ENCODE measurements around the gene SLC4A1AP. TPM values are rescaled to one million over a fixed set of nuclear protein-coding genes. Genes with fewer than 3 reads are reported as not detected.

Gene SLC4A1AP
- total and polyA plus RNA-seq, 2 of the 13 experiments (the other 11 are each of a cell fraction or from before 2014, with no cell fraction given), result 15.3 to 44.6 TPM

DNA sequence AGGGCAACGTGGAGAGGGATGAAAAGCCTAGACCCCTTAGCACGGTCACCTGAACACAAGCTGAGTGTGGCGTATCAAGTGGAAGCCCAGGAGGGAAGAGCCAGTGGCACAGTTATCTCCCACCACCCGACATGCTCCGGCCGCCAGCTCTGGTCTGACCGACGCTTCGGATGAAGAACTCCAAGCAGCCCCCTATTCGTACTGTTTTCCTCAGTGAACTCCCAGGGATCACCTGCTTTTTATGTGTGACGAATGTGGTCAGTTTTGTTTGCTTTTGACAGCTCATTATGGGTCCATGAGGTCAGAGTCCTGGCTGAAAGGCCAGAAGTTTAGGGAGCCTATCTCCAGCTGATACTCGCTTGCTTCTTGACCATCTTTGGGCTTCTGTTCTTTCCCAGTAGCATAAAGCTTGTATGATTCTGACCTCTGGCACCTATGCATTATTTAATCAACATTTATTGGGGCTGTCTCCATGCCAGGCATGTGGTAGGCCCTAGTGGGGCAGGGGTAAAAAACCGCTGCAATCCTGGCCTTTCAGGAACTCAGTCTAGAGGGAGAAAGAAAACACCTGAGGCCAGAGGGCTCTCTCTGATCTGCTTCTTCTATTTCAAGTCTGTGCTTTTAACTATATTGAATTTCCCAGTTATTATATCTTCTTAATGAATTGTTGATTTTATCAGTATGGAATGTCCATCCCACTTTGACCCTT, 74.8 kb downstream of the SLC4A1AP start:
- H2AFZ ChIP-seq (ENCODE audit: low read length), result peak overlapping the region; percentile 17
- no peaks in the 10 kb centered on the region for H3K27me3 ChIP-seq (ENCODE audit: control insufficient read depth in 1 of 2, insufficient read depth in 2 of 2, low read length in 2 of 2)
- POLR2A ChIA-PET, result interaction anchor here (0.9 to 4.7 kb wide), 12 partner anchors 8 to 658 kb away, joined by 3 to 150 read pairs (median 4); partner anchors contain the start of genes MRPL33, SLC4A1AP and SUPT7L
- no peaks in the 10 kb centered on the region for H3K9me3 ChIP-seq (ENCODE audit: low read length)
- DNase-seq (ENCODE audit: low spot score) (peak; percentile 86), ATAC-seq (peak; percentile 76), FAIRE-seq (peak; percentile 96)
- H3K36me3 ChIP-seq (replicated peaks in 1 of 2; ENCODE audit: control insufficient read depth in 1 of 2, insufficient read depth in 2 of 2, low read length in 2 of 2), result no peaks in the 10 kb centered on the region
- peak overlapping the region; percentile 80 for H3K9ac ChIP-seq (ENCODE audit: insufficient read depth, low read depth, low read length)
- WGBS (ENCODE audit: low lambda C conversion rate), result 1% methylated on average over 13 of the region's 13 CpGs
- H4K20me1 ChIP-seq (ENCODE audit: insufficient read depth, low read length), result no peaks in the 10 kb centered on the region
- H3K27ac ChIP-seq (ENCODE audit: extremely low read length, insufficient read depth, low read length), result peak overlapping the region; percentile 87
- intact Hi-C loops (cut with micrococcal nuclease; ENCODE audit: unreplicated experiment), result loop anchor here (1.0 to 2.0 kb wide), 2 partner anchors 14 to 16 kb away; no protein-coding TSS in a partner anchor
- H3K4me1 ChIP-seq (ENCODE audit: insufficient read depth, low read length), result peaks cover 43% of the 10 kb centered on the region
- H3K4me3 ChIP-seq (replicated peaks in 1 of 3; ENCODE audit: insufficient read depth in 1 of 3, low read depth in 2 of 3, low read length in 3 of 3), result peak overlapping the region; percentile 50 to 73 (median 52)
- peak overlapping the region; percentile 94 for H3K4me2 ChIP-seq (ENCODE audit: low read depth, low read length)
- no peaks in the 10 kb centered on the region for H3K79me2 ChIP-seq (ENCODE audit: insufficient read depth, low read length)
- in situ Hi-C loops (cut with HindIII; ENCODE audit: extremely low pct_ligation_motif_present, low pct_unique_long_range_greater_than_20kb), result no loop called here
- CTCF ChIA-PET (ENCODE audit: low intra/inter-chr PET ratio, low total read pairs), result no interaction called here
- BruUV-seq (replicated peaks), result TSS peak; percentile 79
- TF ChIP-seq ZKSCAN8 (CRISPR knock-in tag; IDR thresholded peaks at IDR 0.05; ENCODE audit: borderline replicate concordance) (0 out of 2 replicates have a peak, but pooled peaks have one; percentile 32), MATR3 (CRISPR knock-in tag; IDR thresholded peaks at IDR 0.05) (no peak), GABPA (IDR thresholded peaks at IDR 0.05; ENCODE audit: low read depth, low read length) (no peak), GABPA (CRISPR knock-in tag; IDR thresholded peaks at IDR 0.05; ENCODE audit: low read depth) (no peak; the same call in 1 of the 2 replicates), SETDB1 (CRISPR knock-in tag; IDR thresholded peaks at IDR 0.05; ENCODE audit: borderline replicate concordance) (no peak), GLI4 (CRISPR knock-in tag; IDR thresholded peaks at IDR 0.05; ENCODE audit: borderline replicate concordance) (no peak), ZNF569 (CRISPR knock-in tag; IDR thresholded peaks at IDR 0.05; ENCODE audit: borderline replicate concordance) (no peak), FOXO1 (CRISPR knock-in tag; IDR thresholded peaks at IDR 0.05) (peak; percentile 79; the same call in 1 of the 2 replicates), GATAD1 (CRISPR knock-in tag; IDR thresholded peaks at IDR 0.05) (peak; percentile 36; the same call in 1 of the 2 replicates), ZKSCAN5 (CRISPR knock-in tag; IDR thresholded peaks at IDR 0.05) (no peak), ZNF30 (CRISPR knock-in tag; IDR thresholded peaks at IDR 0.05) (no peak), ZNF878 (CRISPR knock-in tag; IDR thresholded peaks at IDR 0.05) (0 out of 2 replicates have a peak, but pooled peaks have one; percentile 28), MYNN (CRISPR knock-in tag; IDR thresholded peaks at IDR 0.05; ENCODE audit: low read depth) (no peak), ZNF816 (CRISPR knock-in tag; IDR thresholded peaks at IDR 0.05; ENCODE audit: borderline replicate concordance) (0 out of 2 replicates have a peak, but pooled peaks have one; percentile 89), CSRNP1 (CRISPR knock-in tag; IDR thresholded peaks at IDR 0.05) (peak; percentile 75), SALL1 (CRISPR knock-in tag; IDR thresholded peaks at IDR 0.05) (peak; percentile 81), MXD4 (CRISPR knock-in tag; IDR thresholded peaks at IDR 0.05) (peak; percentile 6; the same call in 1 of the 2 replicates), SRSF1 (optimal IDR thresholded peaks at IDR 0.05; ENCODE audit: low read depth, low read length) (no peak), ZBTB7B (CRISPR knock-in tag; IDR thresholded peaks at IDR 0.05) (peak; percentile 63), ZNF12 (CRISPR knock-in tag; IDR thresholded peaks at IDR 0.05) (peak; percentile 93)
- TF ChIP-seq, protein P1, sequence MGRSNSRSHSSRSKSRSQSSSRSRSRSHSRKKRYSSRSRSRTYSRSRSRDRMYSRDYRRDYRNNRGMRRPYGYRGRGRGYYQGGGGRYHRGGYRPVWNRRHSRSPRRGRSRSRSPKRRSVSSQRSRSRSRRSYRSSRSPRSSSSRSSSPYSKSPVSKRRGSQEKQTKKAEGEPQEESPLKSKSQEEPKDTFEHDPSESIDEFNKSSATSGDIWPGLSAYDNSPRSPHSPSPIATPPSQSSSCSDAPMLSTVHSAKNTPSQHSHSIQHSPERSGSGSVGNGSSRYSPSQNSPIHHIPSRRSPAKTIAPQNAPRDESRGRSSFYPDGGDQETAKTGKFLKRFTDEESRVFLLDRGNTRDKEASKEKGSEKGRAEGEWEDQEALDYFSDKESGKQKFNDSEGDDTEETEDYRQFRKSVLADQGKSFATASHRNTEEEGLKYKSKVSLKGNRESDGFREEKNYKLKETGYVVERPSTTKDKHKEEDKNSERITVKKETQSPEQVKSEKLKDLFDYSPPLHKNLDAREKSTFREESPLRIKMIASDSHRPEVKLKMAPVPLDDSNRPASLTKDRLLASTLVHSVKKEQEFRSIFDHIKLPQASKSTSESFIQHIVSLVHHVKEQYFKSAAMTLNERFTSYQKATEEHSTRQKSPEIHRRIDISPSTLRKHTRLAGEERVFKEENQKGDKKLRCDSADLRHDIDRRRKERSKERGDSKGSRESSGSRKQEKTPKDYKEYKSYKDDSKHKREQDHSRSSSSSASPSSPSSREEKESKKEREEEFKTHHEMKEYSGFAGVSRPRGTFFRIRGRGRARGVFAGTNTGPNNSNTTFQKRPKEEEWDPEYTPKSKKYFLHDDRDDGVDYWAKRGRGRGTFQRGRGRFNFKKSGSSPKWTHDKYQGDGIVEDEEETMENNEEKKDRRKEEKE (IDR thresholded peaks at IDR 0.05), result no peak

Measured in HepG2 (cell line).